Left hindlimb (tissue), 1 donor: Measurements from ENCODE around the gene MLNR.

Experiments
- DNase-seq: peaks from one replicate; pipeline ENCODE4 v3.0.0-alpha.2; 2018

MLNR gene, protein sequence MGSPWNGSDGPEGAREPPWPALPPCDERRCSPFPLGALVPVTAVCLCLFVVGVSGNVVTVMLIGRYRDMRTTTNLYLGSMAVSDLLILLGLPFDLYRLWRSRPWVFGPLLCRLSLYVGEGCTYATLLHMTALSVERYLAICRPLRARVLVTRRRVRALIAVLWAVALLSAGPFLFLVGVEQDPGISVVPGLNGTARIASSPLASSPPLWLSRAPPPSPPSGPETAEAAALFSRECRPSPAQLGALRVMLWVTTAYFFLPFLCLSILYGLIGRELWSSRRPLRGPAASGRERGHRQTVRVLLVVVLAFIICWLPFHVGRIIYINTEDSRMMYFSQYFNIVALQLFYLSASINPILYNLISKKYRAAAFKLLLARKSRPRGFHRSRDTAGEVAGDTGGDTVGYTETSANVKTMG

DNA sequence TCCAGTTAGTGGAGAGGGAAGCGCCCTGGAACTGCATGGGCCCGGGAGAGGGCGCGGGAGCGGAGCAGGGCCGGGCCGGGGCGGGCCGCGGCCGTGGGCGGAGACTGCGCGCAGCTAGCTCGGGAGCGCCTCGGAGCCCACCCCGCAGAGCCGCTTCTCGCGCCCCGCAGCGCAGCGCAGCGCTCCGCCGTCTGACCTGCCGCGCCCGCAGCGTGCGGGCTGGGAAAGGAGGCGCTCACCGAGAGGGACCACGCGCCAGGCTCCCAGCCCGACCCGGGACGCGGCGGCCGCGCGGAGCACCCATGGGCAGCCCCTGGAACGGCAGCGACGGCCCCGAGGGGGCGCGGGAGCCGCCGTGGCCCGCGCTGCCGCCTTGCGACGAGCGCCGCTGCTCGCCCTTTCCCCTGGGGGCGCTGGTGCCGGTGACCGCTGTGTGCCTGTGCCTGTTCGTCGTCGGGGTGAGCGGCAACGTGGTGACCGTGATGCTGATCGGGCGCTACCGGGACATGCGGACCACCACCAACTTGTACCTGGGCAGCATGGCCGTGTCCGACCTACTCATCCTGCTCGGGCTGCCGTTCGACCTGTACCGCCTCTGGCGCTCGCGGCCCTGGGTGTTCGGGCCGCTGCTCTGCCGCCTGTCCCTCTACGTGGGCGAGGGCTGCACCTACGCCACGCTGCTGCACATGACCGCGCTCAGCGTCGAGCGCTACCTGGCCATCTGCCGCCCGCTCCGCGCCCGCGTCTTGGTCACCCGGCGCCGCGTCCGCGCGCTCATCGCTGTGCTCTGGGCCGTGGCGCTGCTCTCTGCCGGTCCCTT lies at the start of gene MLNR:
Gene MLNR (plus strand): TSS at position 303 of the 820 bp plus-strand sequence. CDS start 0 bp downstream, at position 303.
- no peak for DNase-seq

DNA sequence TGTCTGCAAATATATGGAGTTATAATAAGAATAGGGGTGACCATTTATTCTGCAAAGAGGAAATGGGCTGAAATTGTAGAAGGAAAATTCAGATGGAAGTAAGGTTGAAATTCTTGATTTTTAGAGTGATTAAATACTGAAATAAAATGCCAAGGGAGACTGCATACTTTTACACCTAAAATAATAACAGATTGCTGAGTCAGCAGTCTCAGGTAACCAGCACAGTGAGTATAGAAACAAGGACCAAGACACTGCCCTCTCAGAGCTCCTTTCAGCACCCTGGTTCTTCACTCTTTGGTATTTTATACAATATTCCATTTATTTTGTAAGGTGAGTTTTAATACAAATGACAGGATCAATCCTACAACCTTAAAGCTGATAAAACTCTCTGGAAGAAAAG lies 48.8 kb upstream of the MLNR start:
- no peak for DNase-seq

- no peak for DNase-seq
These were observed 36.3 kb upstream of the MLNR start for GRCh38 chr13:49183672-49184325.

DNA sequence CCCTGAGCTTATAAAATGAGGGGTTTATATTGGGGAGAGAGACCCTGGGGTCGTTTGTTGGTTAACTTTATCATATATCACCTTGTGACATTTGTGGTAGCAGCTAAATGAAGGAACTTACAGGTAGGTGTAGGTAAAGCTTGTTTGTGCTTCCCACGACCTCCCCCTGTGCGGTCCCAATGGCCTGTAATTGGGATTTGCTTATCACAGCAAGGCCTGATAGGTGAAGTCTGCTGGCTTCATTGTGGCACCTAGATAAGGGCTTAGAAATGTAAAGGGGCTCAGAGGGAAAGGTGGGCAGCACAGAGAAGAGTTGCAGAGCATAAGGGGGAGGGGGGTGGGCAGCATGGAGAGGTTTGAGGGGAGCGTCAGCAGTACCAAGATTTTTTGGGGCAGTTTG lies 35.5 kb upstream of the MLNR start:
- no peak for DNase-seq

DNA sequence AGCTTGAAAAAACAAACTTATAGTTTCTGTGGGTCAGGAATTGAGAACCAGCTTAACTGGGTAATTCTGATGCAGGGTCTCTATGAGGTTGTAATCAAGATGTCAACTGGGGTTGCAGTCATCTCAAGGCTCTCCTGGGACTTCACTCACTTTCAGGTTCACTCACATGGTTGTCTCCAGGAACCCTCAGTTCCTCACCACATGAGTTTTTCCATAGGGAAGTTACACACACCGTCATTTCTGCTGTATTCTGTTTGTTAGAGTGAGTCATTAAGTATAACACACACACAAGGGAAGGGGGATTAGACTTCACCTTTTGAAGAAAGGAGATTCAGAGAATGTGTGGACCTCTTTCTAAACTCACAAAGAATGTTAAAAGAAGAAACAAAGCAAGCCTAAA lies 34.9 kb upstream of the MLNR start:
- no peak for DNase-seq

- DNase-seq = no peak
These were observed 29.2 kb upstream of the MLNR start for GRCh38 chr13:49190901-49191300.

DNA sequence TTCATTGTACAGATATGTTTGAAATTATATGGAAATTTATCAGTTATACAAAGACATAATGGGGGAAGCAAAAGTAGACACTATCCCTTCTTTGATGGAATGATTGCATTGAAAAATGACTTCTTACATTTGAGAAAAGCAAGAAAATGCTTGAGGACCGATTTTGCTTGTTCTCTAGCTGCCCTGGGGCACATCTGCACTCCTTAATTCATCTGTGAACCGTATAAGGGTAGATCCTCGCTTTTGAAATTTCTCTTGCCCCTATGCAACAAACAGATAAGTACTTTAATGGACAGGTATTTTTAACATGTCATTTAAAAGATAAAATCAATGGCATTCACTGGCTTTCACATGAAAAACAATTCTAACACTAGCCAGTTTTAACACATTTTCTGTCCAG lies 13.5 kb upstream of the MLNR start:
- DNase-seq = no peak

- DNase-seq = no peak
These were observed 11.5 kb upstream of the MLNR start for GRCh38 chr13:49208619-49209018.

- no peak for DNase-seq
These were observed 10.0 kb upstream of the MLNR start for GRCh38 chr13:49210114-49210513.

- DNase-seq = no peak
These were observed 9.5 kb upstream of the MLNR start for GRCh38 chr13:49210669-49211068.

- DNase-seq = no peak
These were observed 6.6 kb upstream of the MLNR start for GRCh38 chr13:49213539-49213938.

DNA sequence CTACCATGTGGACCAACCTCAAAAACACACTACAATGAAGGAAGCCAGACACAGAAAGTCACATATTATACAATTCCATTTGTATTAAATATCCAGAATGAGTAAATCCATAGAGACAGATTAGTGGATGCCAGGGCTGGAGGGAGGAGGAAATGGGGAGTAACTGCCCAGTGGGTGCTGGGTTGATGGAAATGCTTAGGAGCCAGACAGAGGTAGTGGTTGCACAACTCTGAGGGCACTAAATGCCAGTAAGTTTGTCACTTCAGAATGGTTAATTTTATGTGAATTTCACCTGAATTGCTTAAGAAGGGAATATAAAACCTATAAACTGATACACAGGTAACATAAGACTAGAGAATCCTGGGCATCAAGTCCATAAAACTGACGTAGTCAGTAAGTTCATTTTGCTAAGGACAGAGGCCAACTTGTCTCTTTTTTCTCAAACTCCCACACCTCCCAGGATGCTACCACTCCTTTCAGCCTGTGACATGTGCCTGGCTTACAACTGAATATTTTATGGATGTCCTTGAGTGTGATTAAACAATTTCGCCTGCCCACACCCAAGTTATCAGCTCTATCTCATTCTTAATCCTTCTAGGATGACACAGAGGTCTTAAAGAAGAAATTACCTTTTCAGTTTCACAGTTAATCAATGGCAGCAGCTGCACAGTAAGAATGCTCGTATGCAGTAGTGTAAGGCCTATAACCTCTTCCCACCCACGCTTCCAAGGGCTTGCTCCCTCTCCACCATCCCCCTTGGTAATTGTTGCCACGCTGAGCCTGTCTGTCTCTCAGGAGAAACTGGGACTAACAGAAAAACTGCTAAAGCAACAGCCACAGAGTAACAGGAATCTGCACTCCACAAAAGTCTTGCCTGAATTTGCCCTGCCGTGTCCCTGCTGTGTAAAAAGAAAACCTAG lies 5.9 kb upstream of the MLNR start:
- DNase-seq = no peak

DNA sequence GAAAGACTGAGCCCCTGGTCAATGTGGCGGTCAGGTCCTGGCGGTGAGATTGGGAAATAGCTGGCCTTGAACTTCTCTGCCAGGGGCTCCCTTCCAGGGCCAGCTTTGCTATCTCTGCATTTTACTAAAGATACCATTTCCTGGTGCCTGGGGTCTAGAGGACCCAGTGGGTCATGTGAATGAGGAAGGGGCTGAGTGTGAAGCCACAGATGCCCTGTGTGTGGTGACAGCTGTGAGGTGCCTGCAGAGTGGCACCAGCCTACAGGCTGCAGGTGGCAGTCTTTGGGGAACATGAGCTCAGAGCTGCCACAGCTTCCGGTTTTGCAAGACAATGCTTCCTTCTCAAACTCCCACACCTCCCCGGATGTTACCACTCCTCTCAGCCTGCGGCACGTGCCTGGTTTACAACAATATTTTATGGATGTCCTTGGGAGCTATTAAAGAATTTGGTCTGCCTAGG lies 5.2 kb upstream of the MLNR start:
- DNase-seq = no peak

GRCh38 chr13:49216334-49216733 lies 3.8 kb upstream of the MLNR start:
- DNase-seq = no peak

DNA sequence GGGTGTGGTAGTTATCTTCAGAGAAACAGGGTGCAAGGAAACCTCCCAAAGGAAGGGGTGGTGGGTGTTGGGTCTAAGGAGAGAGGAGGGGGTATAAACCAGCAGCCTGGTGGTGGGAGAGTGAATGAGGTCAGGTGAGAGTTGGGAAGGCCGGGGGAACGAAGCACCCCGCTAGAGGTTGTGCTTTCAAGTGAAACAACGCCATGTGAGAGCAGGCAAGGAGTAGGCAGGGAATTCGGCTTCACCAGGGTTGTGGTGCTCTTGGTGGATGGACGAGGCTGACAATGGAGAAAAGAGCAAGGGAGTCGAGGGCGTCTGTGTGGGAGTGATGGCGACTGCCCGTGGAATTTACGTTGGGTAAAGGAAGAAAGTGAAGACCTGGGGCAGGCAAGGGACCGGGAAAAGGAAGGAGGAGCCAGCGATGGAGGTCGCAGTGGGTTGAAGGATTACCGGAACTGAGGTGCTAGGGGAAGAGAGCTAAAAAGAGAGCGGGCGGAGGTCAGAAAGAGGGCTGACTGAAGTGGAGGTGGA lies 2.1 kb upstream of the MLNR start:
- no peak for DNase-seq

DNA sequence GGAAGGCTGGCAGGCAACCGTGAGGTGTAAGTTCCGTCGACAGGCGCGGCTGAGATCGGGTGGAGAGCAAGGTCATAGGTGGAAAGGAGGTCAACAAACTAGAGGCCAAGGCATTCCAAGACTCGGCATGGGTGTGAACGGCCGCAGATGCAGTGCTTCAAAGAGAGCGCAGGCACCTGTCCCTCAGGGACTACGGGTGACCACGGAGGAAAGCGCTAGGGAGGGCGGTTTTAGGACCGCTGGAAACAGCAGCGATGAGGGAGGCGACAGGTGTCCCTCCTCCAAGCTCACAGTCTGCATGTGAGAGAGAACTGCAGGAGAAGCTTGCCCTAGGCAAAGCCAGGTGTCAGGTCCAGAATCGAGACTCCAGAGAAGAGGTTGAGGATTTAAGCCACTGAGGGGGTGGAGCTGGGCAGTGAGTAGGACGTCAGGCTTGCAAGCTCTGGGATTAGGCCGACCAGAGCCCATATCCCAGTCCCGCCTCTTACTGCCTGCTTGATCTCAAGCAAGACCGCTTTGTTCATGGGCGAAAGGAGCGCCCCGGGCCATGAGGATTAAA lies 1.6 kb upstream of the MLNR start:
- no peak for DNase-seq

DNA sequence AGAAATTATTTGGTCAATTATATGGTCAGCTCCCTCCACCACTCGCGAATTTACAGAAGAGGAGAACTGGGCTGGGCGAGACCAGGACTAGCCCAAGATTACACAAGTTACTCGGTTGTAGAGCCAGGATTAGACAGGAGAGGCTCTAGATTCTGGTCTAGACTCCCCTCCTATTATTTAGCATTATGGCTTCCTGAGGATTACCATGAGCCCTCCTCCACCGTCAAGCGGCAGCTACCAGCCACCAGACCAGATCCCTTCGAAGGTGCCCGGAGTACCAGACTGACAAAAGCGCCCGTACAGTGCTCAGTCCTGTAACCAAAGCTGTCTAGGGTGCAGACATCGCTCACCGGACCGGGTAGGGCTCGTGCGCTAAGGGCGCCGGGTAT lies 497 bp upstream of the MLNR start:
- DNase-seq = no peak

GRCh38 chr13:49220856-49221589 lies 885 bp downstream of the MLNR start:
- no peak for DNase-seq

GRCh38 chr13:49221590-49221965 lies 1.4 kb downstream of the MLNR start:
- no peak for DNase-seq

DNA sequence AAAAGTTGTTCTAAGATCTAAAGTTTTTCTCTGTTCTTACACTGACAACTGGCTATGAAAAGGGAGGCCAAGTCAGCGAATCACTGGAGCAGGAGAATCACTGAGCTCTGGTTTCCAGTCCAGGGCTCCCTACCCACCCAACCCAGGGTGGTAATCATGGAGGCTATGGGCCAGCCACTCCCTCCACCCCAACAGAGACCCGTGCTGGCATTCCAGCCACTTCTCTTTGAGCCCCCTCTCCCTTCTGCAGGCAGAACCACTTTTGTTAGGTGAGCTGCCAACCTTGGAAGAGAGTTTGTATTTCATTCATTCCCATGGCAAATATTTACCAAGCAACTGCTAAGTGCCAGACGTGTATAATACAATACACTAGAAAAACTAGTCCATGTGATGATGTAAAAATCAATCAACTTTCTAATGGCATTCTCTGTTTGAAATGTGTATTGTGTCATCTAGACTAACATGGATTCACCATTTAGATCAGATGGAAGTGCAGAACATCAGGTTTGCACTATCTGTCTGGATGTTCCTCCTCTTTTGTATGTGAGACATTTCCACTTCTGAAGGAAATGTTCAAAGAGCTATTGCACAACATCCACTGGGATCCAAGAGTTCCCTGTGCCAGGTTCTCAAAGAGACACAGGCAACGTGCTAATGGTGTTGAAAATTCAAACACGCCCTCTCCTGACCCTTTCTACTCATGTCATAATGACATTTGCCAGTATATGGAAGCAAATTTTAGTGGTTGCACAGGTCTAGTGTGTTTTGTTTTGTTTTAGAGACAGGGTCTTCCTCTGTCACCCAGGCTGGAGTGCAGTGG lies 5.3 kb downstream of the MLNR start:
- no peak for DNase-seq
